Keratinocyte (primary cell): Measurements from ENCODE around the gene MYO16.

Source experiments
- EZH2 ChIP-seq: IDR thresholded peaks from one replicate; pipeline ENCODE4 v1.6.1; 2012; ENCODE audit warnings: inconsistent platforms, mild to moderate bottlenecking, low read length, moderate library complexity
- TF ChIP-seq, protein P1 (sequence below), 3 experiments: IDR thresholded peaks in 1 of 3; conservative IDR thresholded peaks in 1 of 3; optimal IDR thresholded peaks in 1 of 3; 2 replicates in 2 of 3; 3 replicates in 1 of 3; pipeline versions ENCODE3 to v1.5.1; 2011; ENCODE audit warnings: low read length in 3 of 3, mild to moderate bottlenecking in 3 of 3, moderate library complexity in 2 of 3, control low read depth in 1 of 3, inconsistent platforms in 1 of 3; ENCODE audit not compliant: insufficient read depth in 2 of 3; ENCODE audit errors: extremely low read depth in 1 of 3

DNA sequence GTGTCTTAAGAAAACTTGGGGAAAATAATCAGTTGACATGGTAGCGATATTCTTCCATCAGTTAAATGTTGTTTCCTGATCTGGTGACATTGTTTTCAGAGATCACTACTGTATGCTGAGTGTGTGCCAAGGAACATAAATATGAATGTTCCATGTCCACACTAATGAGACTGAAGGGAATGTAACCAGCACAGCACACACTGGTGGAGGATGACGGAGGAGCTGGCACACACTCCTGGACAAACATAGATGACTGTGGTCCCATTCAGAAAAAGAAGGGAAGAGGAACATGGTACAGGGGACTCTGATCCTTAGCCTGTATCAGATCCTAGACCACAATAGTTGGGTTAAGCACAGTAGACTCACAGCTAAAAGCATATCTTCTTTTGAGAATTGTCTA is 574.8 kb downstream of the MYO16 start:
- TF ChIP-seq, protein P1, sequence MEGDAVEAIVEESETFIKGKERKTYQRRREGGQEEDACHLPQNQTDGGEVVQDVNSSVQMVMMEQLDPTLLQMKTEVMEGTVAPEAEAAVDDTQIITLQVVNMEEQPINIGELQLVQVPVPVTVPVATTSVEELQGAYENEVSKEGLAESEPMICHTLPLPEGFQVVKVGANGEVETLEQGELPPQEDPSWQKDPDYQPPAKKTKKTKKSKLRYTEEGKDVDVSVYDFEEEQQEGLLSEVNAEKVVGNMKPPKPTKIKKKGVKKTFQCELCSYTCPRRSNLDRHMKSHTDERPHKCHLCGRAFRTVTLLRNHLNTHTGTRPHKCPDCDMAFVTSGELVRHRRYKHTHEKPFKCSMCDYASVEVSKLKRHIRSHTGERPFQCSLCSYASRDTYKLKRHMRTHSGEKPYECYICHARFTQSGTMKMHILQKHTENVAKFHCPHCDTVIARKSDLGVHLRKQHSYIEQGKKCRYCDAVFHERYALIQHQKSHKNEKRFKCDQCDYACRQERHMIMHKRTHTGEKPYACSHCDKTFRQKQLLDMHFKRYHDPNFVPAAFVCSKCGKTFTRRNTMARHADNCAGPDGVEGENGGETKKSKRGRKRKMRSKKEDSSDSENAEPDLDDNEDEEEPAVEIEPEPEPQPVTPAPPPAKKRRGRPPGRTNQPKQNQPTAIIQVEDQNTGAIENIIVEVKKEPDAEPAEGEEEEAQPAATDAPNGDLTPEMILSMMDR (optimal IDR thresholded peaks at IDR 0.05 in 1 of 3, IDR thresholded peaks at IDR 0.05 in 1 of 3, conservative IDR thresholded peaks at IDR 0.05 in 1 of 3; ENCODE audit: extremely low read depth in 1 of 3, insufficient read depth in 2 of 3, low read length in 3 of 3): no peak
- TF ChIP-seq EZH2: no peak
